OCI-LY3 (cell line): ENCODE measurements around the gene CD248.
"Not testable (repeated sequence)": the region's sequence is repeated elsewhere in the genome, so short reads cannot be mapped to it uniquely, and the experiment has no call there.

Source experiments
- H2AFZ ChIP-seq: fragments of 200-600, 300-600 bp; shearing (Covaris generic); 2 replicates; pipeline ENCODE4 v1.6.0; 2014; ENCODE audit warnings: antibody characterized with exemption, low read depth, low read length
- H3K27ac ChIP-seq: fragments of 200-600, 300-600 bp; sonication (generic); 2 replicates; pipeline ENCODE4 v1.5.1; 2014; ENCODE audit warnings: mild to moderate bottlenecking, low read length, moderate library complexity, mixed read lengths
- H3K27me3 ChIP-seq: fragments of 200-600, 300-600 bp; sonication (generic); 2 replicates; pipeline ENCODE4 v1.6.1; 2014; ENCODE audit warnings: low read depth, low read length, mixed read lengths
- H3K36me3 ChIP-seq: fragments of 200-600, 300-600 bp; sonication (generic); replicated peaks from 2 replicates; pipeline ENCODE3; 2014; ENCODE audit warnings: low read depth, low read length, mixed read lengths
- H3K4me1 ChIP-seq: fragments of 300-600, 200-600 bp; sonication (generic); 2 replicates; pipeline ENCODE4 v1.6.1; 2014; ENCODE audit warnings: low read length, mixed read lengths
- H3K4me2 ChIP-seq: fragments of 200-600, 300-600 bp; sonication (generic); 2 replicates; pipeline ENCODE4 v1.6.1; 2014; ENCODE audit warnings: low read length, mixed read lengths
- H3K4me3 ChIP-seq: fragments of 300-600, 200-600 bp; sonication (generic); 2 replicates; pipeline ENCODE4 v1.5.1; 2014; ENCODE audit warnings: antibody characterized with exemption, mild to moderate bottlenecking, low read length, moderate library complexity
- H3K79me2 ChIP-seq: fragments of 300-600, 200-600 bp; shearing (Covaris generic); 2 replicates; pipeline ENCODE4 v1.6.1; 2014; ENCODE audit warnings: mild to moderate bottlenecking, low read length, mixed read lengths
- H3K9ac ChIP-seq: fragments of 300-600, 200-600 bp; shearing (Covaris generic); 2 replicates; pipeline ENCODE4 v1.6.0; 2014; ENCODE audit warnings: mild to moderate bottlenecking, low read length, moderate library complexity
- H3K9me3 ChIP-seq: fragments of 200-600, 300-600 bp; shearing (Covaris generic); 2 replicates; pipeline ENCODE4 v1.6.1; 2014; ENCODE audit warnings: low read length, mixed read lengths; ENCODE audit not compliant: insufficient read depth
- H4K20me1 ChIP-seq: fragments of 200-600, 300-600 bp; sonication (generic); 2 replicates; pipeline ENCODE4 v1.6.1; 2016; ENCODE audit warnings: low read length, mixed read lengths; ENCODE audit not compliant: insufficient read depth
- CTCF ChIP-seq: fragments of 200-600, 300-600 bp; sonication (generic); IDR thresholded peaks from 2 replicates; pipeline ENCODE4 v1.5.1; 2014; ENCODE audit warnings: antibody characterized with exemption, low read length, low read depth
- EZH2phosphoT487 ChIP-seq: fragments of 200-600 bp; shearing (Covaris generic); IDR thresholded peaks from 2 replicates; pipeline ENCODE4 v1.6.1; 2018; ENCODE audit warnings: antibody characterized with exemption, mixed run types, low read depth

Gene CD248

GRCh38 chr11:66322732-66323427 lies 6.0 kb upstream of the CD248 start:
- no peak overlapping the region for H3K4me2 ChIP-seq
- TF ChIP-seq EZH2phosphoT487 (no peak), CTCF (no peak)
- H3K27me3 ChIP-seq: no peaks in the 10 kb centered on the region
- H3K4me1 ChIP-seq: peaks cover 24% of the 10 kb centered on the region
- H2AFZ ChIP-seq: peak overlapping the region; percentile 92
- H3K4me3 ChIP-seq: no peak overlapping the region
- no peak overlapping the region for H3K9ac ChIP-seq
- no peaks in the 10 kb centered on the region for H3K9me3 ChIP-seq
- H3K36me3 ChIP-seq: no peaks in the 10 kb centered on the region
- H3K79me2 ChIP-seq: no peaks in the 10 kb centered on the region
- H3K27ac ChIP-seq: no peak overlapping the region
- H4K20me1 ChIP-seq: no peaks in the 10 kb centered on the region

- H3K9me3 ChIP-seq: no peaks in the 10 kb centered on the region
- H3K9ac ChIP-seq: no peak overlapping the region
- no peak overlapping the region for H2AFZ ChIP-seq
- no peak overlapping the region for H3K4me3 ChIP-seq
- no peaks in the 10 kb centered on the region for H3K79me2 ChIP-seq
- no peak overlapping the region for H3K27ac ChIP-seq
- H3K27me3 ChIP-seq: no peaks in the 10 kb centered on the region
- no peaks in the 10 kb centered on the region for H3K36me3 ChIP-seq
- peaks cover 31% of the 10 kb centered on the region for H3K4me1 ChIP-seq
- TF ChIP-seq EZH2phosphoT487 (no peak), CTCF (no peak)
- no peaks in the 10 kb centered on the region for H4K20me1 ChIP-seq
- no peak overlapping the region for H3K4me2 ChIP-seq
Measured at GRCh38 chr11:66321606-66322005, 4.8 kb upstream of the CD248 start.

- not testable (repeated sequence) for H3K4me2 ChIP-seq, H2AFZ ChIP-seq, H3K36me3 ChIP-seq, H3K27me3 ChIP-seq, H3K9ac ChIP-seq, H3K79me2 ChIP-seq, H3K4me3 ChIP-seq, H4K20me1 ChIP-seq, H3K27ac ChIP-seq, H3K9me3 ChIP-seq
- peaks cover 31% of the 10 kb centered on the region for H3K4me1 ChIP-seq
Measured at GRCh38 chr11:66320748-66321147, 3.9 kb upstream of the CD248 start.

GRCh38 chr11:66320289-66320688 lies 3.4 kb upstream of the CD248 start:
- H3K27me3 ChIP-seq, H2AFZ ChIP-seq, H3K27ac ChIP-seq, H3K9ac ChIP-seq, H4K20me1 ChIP-seq, H3K9me3 ChIP-seq, H3K4me2 ChIP-seq, H3K36me3 ChIP-seq, H3K4me3 ChIP-seq, H3K79me2 ChIP-seq: not testable (repeated sequence)
- H3K4me1 ChIP-seq: peaks cover 31% of the 10 kb centered on the region

GRCh38 chr11:66318600-66318970 lies 1.7 kb upstream of the CD248 start:
- H4K20me1 ChIP-seq: no peaks in the 10 kb centered on the region
- H3K4me2 ChIP-seq: peak overlapping the region; percentile 72
- H3K4me3 ChIP-seq: peak overlapping the region; percentile 58
- H3K9ac ChIP-seq: peak overlapping the region; percentile 63
- H3K27ac ChIP-seq: peak overlapping the region; percentile 66
- H3K36me3 ChIP-seq: no peaks in the 10 kb centered on the region
- H2AFZ ChIP-seq: peak overlapping the region; percentile 72
- H3K4me1 ChIP-seq: peaks cover 23% of the 10 kb centered on the region
- TF ChIP-seq CTCF: no peak
- no peaks in the 10 kb centered on the region for H3K79me2 ChIP-seq
- H3K9me3 ChIP-seq: no peaks in the 10 kb centered on the region
- no peaks in the 10 kb centered on the region for H3K27me3 ChIP-seq
